Neural crest cell (in vitro differentiated cells): ENCODE measurements around the gene NEK5. TPM values are rescaled to one million over a fixed set of nuclear protein-coding genes. Genes with fewer than 3 reads are reported as not detected.
"Not testable (repeated sequence)": the region's sequence is repeated elsewhere in the genome, so short reads cannot be mapped to it uniquely, and the experiment has no call there.

Experiments
- DNase-seq: peaks from one replicate; pipeline ENCODE4 v3.0.0; 2021; ENCODE audit warnings: low read depth, mixed read lengths, low spot score
- H3K27ac Mint-ChIP-seq: one replicate; pipeline ENCODE4 v1.8.0; 2021; ENCODE audit warnings: mild to moderate bottlenecking, mixed read lengths; ENCODE audit not compliant: unreplicated experiment
- H3K27me3 Mint-ChIP-seq: 2 replicates; pipeline ENCODE4 v1.8.0; 2021; ENCODE audit warnings: low read depth, mild to moderate bottlenecking, mixed read lengths
- H3K36me3 Mint-ChIP-seq: 2 replicates; pipeline ENCODE4 v1.8.0; 2021; ENCODE audit warnings: low read depth, mild to moderate bottlenecking, mixed read lengths
- H3K4me1 Mint-ChIP-seq: 2 replicates; pipeline ENCODE4 v1.8.0; 2021; ENCODE audit warnings: mixed read lengths
- H3K4me3 Mint-ChIP-seq: one replicate; pipeline ENCODE4 v1.8.0; 2021; ENCODE audit warnings: mild to moderate bottlenecking, mixed read lengths
- H3K9me3 Mint-ChIP-seq: 2 replicates; pipeline ENCODE4 v1.8.0; 2021; ENCODE audit warnings: mixed read lengths
- total RNA-seq: library from RNA; stranded (reverse); gene quantifications from 2 replicates; pipeline ENCODE4 v1.2.1, GENCODE V29; 2021
- TF ChIP-seq, protein P1 (sequence below): fragments of 200-600 bp; sonication (generic); conservative IDR thresholded peaks from 2 replicates; pipeline ENCODE4 v1.5.0; 2021; ENCODE audit warnings: antibody characterized with exemption, mild to moderate bottlenecking

The NEK5 gene
- total RNA-seq, 1 donor from 2014 or later = 0.12 TPM

DNA sequence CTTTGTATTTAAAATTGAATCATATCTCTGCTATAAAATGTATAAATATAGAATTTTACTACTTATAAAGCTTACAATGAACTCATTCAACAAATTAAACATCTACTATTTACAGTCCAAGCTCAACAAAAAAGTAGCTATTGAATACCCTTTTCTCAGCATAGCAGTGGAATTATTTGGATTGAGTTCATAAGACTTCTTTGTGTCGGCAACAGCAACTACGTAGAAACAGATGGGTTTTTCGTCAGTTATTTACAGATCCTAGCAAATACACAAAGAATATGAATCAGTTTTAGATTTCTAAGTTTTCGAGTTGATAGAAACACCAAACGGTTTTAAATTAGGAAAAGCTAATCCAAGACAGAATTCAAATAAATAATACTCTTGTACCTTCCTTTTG, 41.0 kb upstream of the NEK5 start:
- Mint-ChIP-seq H3K36me3 (peaks cover 3% of the 10 kb centered on the region), H3K27me3 (no peaks in the 10 kb centered on the region)
- TF ChIP-seq, protein P1, sequence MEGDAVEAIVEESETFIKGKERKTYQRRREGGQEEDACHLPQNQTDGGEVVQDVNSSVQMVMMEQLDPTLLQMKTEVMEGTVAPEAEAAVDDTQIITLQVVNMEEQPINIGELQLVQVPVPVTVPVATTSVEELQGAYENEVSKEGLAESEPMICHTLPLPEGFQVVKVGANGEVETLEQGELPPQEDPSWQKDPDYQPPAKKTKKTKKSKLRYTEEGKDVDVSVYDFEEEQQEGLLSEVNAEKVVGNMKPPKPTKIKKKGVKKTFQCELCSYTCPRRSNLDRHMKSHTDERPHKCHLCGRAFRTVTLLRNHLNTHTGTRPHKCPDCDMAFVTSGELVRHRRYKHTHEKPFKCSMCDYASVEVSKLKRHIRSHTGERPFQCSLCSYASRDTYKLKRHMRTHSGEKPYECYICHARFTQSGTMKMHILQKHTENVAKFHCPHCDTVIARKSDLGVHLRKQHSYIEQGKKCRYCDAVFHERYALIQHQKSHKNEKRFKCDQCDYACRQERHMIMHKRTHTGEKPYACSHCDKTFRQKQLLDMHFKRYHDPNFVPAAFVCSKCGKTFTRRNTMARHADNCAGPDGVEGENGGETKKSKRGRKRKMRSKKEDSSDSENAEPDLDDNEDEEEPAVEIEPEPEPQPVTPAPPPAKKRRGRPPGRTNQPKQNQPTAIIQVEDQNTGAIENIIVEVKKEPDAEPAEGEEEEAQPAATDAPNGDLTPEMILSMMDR = no peak

GRCh38 chr13:52165411-52165810, 36.5 kb upstream of the NEK5 start:
- TF ChIP-seq, protein P1 = no peak
- no peak overlapping the region for H3K27ac Mint-ChIP-seq
- no peak for DNase-seq
- peaks cover 43% of the 10 kb centered on the region for H3K4me1 Mint-ChIP-seq
- H3K36me3 Mint-ChIP-seq = peaks cover 3% of the 10 kb centered on the region
- no peak overlapping the region for H3K4me3 Mint-ChIP-seq
- H3K27me3 Mint-ChIP-seq = no peaks in the 10 kb centered on the region
- H3K9me3 Mint-ChIP-seq = no peaks in the 10 kb centered on the region

More for the DNA sequence above, 41.0 kb upstream of the NEK5 start:
- Mint-ChIP-seq H3K4me3 (no peak overlapping the region), H3K4me1 (peaks cover 14% of the 10 kb centered on the region), H3K9me3 (no peaks in the 10 kb centered on the region), H3K27ac (no peak overlapping the region)
- no peak for DNase-seq

- Mint-ChIP-seq H3K4me1 (peaks cover 44% of the 10 kb centered on the region), H3K27ac (no peak overlapping the region), H3K27me3 (no peaks in the 10 kb centered on the region), H3K36me3 (peaks cover 3% of the 10 kb centered on the region), H3K4me3 (no peak overlapping the region), H3K9me3 (peaks cover under 1% of the 10 kb centered on the region)
- no peak for DNase-seq
- TF ChIP-seq, protein P1 = no peak
These were observed 36.1 kb upstream of the NEK5 start for GRCh38 chr13:52164989-52165388.

GRCh38 chr13:52163878-52164277, 35.0 kb upstream of the NEK5 start:
- peaks cover 49% of the 10 kb centered on the region for H3K4me1 Mint-ChIP-seq
- H3K4me3 Mint-ChIP-seq = peak overlapping the region; percentile 60
- H3K9me3 Mint-ChIP-seq, H3K27me3 Mint-ChIP-seq, H3K36me3 Mint-ChIP-seq, H3K27ac Mint-ChIP-seq, DNase-seq: not testable (repeated sequence)

DNA sequence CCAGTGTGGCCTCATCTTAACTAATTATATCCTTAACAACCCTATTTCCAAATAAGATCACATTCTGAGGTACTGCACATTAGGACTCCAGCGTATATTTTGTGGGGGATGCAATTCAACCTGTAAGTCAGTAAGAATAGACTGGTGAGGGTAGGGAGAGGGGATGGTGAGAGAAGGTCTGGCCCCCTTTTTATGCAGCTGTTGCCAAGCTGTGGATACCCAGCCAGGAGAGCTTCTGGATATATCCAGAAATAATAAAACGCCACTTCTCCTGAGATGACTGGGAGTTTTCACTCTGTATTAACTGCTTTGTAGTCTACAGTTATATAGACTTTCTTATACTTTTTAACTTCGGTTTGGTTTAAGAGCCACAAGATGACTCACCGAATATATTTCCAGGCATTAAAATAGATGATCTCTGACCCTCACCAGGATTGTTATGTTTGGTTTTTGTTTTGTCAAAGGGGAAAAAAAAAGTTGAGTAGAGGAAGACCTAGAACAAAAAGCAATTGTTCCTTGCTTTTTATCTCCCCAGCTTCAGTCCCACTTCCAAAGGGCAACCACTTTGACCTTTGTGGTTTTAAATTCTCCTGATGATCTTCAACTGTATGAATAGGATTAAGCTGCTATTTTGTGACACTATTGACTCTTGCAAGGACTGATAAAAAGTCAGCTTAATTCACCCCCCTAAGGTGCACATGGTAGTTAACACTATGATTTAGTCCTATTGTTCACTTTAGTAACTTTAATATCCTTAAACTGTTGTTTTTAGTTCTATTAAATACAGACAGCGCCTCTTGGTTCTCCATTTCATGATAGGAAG, 33.6 kb upstream of the NEK5 start:
- TF ChIP-seq, protein P1 = no peak
- peaks cover 5% of the 10 kb centered on the region for H3K9me3 Mint-ChIP-seq
- DNase-seq = no peak
- H3K36me3 Mint-ChIP-seq = peaks cover 8% of the 10 kb centered on the region
- peak overlapping the region; percentile 70 for H3K27ac Mint-ChIP-seq
- peak overlapping the region; percentile 73 for H3K4me3 Mint-ChIP-seq
- peaks cover 61% of the 10 kb centered on the region for H3K4me1 Mint-ChIP-seq
- no peaks in the 10 kb centered on the region for H3K27me3 Mint-ChIP-seq

DNA sequence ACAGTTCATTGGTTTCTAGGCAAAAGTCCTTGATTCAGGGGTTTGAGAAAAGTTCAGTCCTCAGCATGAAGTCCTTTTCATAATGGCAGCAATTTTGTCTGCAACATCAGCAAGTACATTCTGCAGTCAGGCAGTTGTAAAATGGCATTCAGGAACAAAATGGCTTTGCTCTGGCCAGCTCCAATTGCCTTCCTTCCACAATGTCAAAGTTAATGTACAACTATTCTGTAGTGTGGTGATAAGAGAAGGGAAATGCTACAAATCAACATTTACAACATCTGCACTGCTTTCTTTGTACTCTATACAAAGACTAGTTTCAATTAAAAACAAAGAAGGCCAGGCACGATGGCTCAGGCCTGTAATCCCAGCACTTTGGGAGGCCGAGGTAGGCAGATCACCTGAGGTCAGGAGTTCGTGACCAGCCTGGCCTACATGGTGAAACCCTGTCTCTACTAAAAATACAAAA, 32.3 kb upstream of the NEK5 start:
- TF ChIP-seq, protein P1 = no peak
- H3K4me1 Mint-ChIP-seq = peaks cover 70% of the 10 kb centered on the region
- H3K27ac Mint-ChIP-seq = no peak overlapping the region

More for the DNA sequence above, 32.3 kb upstream of the NEK5 start:
- no peak for DNase-seq
- Mint-ChIP-seq H3K9me3 (peaks cover 5% of the 10 kb centered on the region), H3K36me3 (peaks cover 5% of the 10 kb centered on the region), H3K4me3 (no peak overlapping the region), H3K27me3 (no peaks in the 10 kb centered on the region)
